HCT116 (cell line): Measurements from ENCODE around the gene TADA3. TPM values are rescaled to one million over a fixed set of nuclear protein-coding genes. Genes with fewer than 3 reads are reported as not detected.

Source experiments
- ATAC-seq: fragments of 200-7000 bp; cut with Tn5 transposase; 2 replicates; pipeline ENCODE4 v1.9.1; 2020; ENCODE audit warnings: mild to moderate bottlenecking, moderate library complexity
- BruUV-seq: library from RNA; stranded (reverse); fragments of 400-500 nt; replicated peaks from 2 replicates; lab custom pipeline; 2021; lab: Mats Ljungman, UMichigan
- CTCF ChIA-PET: fragments of 300-600 bp; sonication (Branson Sonifier 250); formaldehyde crosslinking; loops from one replicate; lab custom pipeline; 2021; ENCODE audit warnings: antibody characterized with exemption; lab: Charles Lee
- POLR2A ChIA-PET: fragments of 300-600, 350-600 bp; sonication (Branson Sonifier 250); formaldehyde crosslinking; loops from one replicate; lab custom pipeline; 2021; ENCODE audit warnings: antibody characterized with exemption; lab: Charles Lee
- RAD21 ChIA-PET, 2 experiments: fragments of 300-600 bp; sonication (Branson Sonifier 250); formaldehyde crosslinking; loops; one replicate each; lab custom pipeline; 2023; ENCODE audit warnings: low total read pairs in 2 of 2; ENCODE audit not compliant: uncharacterized antibody in 2 of 2, unreplicated experiment in 2 of 2, low non-redundant PET in 1 of 2; lab: Charles Lee
- DNase-seq: peaks from one replicate; pipeline ENCODE4 v3.0.0-alpha.2; 2010; ENCODE audit warnings: low read depth, low spot score
- H2AFZ ChIP-seq: fragments of 200-600 bp; shearing (Covaris generic), sonication (generic); 2 replicates; pipeline ENCODE4 v1.6.1; 2017; ENCODE audit warnings: low read depth, mixed run types, mixed read lengths, antibody characterized with exemption, low read length; ENCODE audit not compliant: poor library complexity, severe bottlenecking
- H3K27ac ChIP-seq: 2 replicates; pipeline ENCODE4 v1.5.1; 2012; ENCODE audit warnings: low read depth, low read length
- H3K27me3 ChIP-seq: fragments of 200-600 bp; sonication (generic); 2 replicates; pipeline ENCODE4 v1.6.1; 2016; ENCODE audit warnings: mixed run types, low read length, mixed read lengths; ENCODE audit not compliant: insufficient read depth
- H3K36me3 ChIP-seq, 2 experiments: fragments of 200-500 bp in 1 of 2; fragments of 200-600 bp in 1 of 2; sonication (Bioruptor generic) in 1 of 2; sonication (generic) in 1 of 2; 2 replicates each; pipeline versions ENCODE4 v1.5.1 to v1.6.1; 2014 to 2016; ENCODE audit warnings: low read length in 2 of 2, inconsistent platforms in 1 of 2, mixed read lengths in 1 of 2, mixed run types in 1 of 2; ENCODE audit not compliant: insufficient read depth in 2 of 2, control insufficient read depth in 1 of 2
- H3K4me1 ChIP-seq, 2 experiments: fragments of 200-600 bp in 1 of 2; sonication (generic) in 1 of 2; 2 replicates each; pipeline versions ENCODE4 v1.5.1 to v1.6.1; 2012 to 2017; ENCODE audit warnings: low read length in 2 of 2, inconsistent platforms in 1 of 2, mild to moderate bottlenecking in 1 of 2, mixed read lengths in 1 of 2, mixed run types in 1 of 2, moderate library complexity in 1 of 2; ENCODE audit not compliant: insufficient read depth in 2 of 2, control insufficient read depth in 1 of 2
- H3K4me2 ChIP-seq: fragments of 200-600 bp; sonication (generic); 2 replicates; pipeline ENCODE4 v1.6.1; 2017; ENCODE audit warnings: mixed run types, low read length, mixed read lengths
- H3K4me3 ChIP-seq, 2 experiments: fragments of 200-600 bp in 1 of 2; sonication (generic) in 1 of 2; replicated peaks in 1 of 2; 2 replicates each; pipeline ENCODE4 v1.5.1; 2011 to 2016; ENCODE audit warnings: low read length in 2 of 2, control low read depth in 1 of 2, low read depth in 1 of 2, mild to moderate bottlenecking in 1 of 2, mixed read lengths in 1 of 2, mixed run types in 1 of 2
- H3K79me2 ChIP-seq: fragments of 200-600 bp; sonication (generic); 2 replicates; pipeline ENCODE4 v1.6.1; 2017; ENCODE audit warnings: mild to moderate bottlenecking, mixed run types, low read length, moderate library complexity, mixed read lengths; ENCODE audit not compliant: insufficient read depth
- H3K9ac ChIP-seq: fragments of 200-600 bp; sonication (generic); 2 replicates; pipeline ENCODE4 v1.6.1; 2016; ENCODE audit warnings: low read length, mixed read lengths
- H3K9me2 ChIP-seq: fragments of 200-600 bp; sonication (generic), shearing (Covaris generic); 2 replicates; pipeline ENCODE4 v1.6.1; 2017; ENCODE audit warnings: mixed run types, mild to moderate bottlenecking, moderate library complexity; ENCODE audit not compliant: insufficient read depth
- H3K9me3 ChIP-seq, 2 experiments: fragments of 200-500 bp in 1 of 2; fragments of 200-600 bp in 1 of 2; sonication (Bioruptor generic) in 1 of 2; sonication (generic) in 1 of 2; 2 replicates each; pipeline ENCODE4 v1.6.1; 2014 to 2017; ENCODE audit warnings: low read length in 2 of 2, mixed read lengths in 2 of 2, inconsistent platforms in 1 of 2, low read depth in 1 of 2, mild to moderate bottlenecking in 1 of 2, mixed run types in 1 of 2, moderate library complexity in 1 of 2; ENCODE audit not compliant: control insufficient read depth in 1 of 2, insufficient read depth in 1 of 2
- H4K20me1 ChIP-seq: fragments of 200-600 bp; sonication (generic), shearing (Covaris generic); 2 replicates; pipeline ENCODE4 v1.6.1; 2017; ENCODE audit warnings: mixed run types, mild to moderate bottlenecking, moderate library complexity; ENCODE audit not compliant: insufficient read depth
- ATF3 ChIP-seq: IDR thresholded peaks from 2 replicates; pipeline ENCODE4 v1.6.1; 2012
- CBX3 ChIP-seq: IDR thresholded peaks from 2 replicates; pipeline ENCODE4 v1.6.1; 2012; ENCODE audit warnings: low read depth
- CEBPB ChIP-seq: IDR thresholded peaks from 2 replicates; pipeline ENCODE4 v1.6.1; 2012; ENCODE audit warnings: low read depth
- EGR1 ChIP-seq: IDR thresholded peaks from 2 replicates; pipeline ENCODE4 v1.6.1; 2012; ENCODE audit warnings: low read depth
- ELF1 ChIP-seq: IDR thresholded peaks from 2 replicates; pipeline ENCODE4 v1.6.1; 2012; ENCODE audit warnings: low read depth, borderline replicate concordance
- EZH2 ChIP-seq: fragments of 200-600 bp; sonication (generic); IDR thresholded peaks from 2 replicates; pipeline ENCODE4 v1.6.1; 2017; ENCODE audit warnings: antibody characterized with exemption, mixed run types
- FOSL1 ChIP-seq: IDR thresholded peaks from 2 replicates; pipeline ENCODE4 v1.6.1; 2012; ENCODE audit warnings: low read depth
- MAX ChIP-seq: IDR thresholded peaks from 2 replicates; pipeline ENCODE4 v1.6.1; 2012
- POLR2A ChIP-seq: IDR thresholded peaks from 2 replicates; pipeline ENCODE4 v1.7.0; 2011; ENCODE audit warnings: borderline replicate concordance; ENCODE audit not compliant: insufficient read depth, insufficient read length; ENCODE audit errors: extremely low read depth
- POLR2AphosphoS5 ChIP-seq: IDR thresholded peaks from 2 replicates; pipeline ENCODE4 v1.6.1; 2011; ENCODE audit warnings: mild to moderate bottlenecking, low read depth, low read length, moderate library complexity
- RAD21 ChIP-seq: IDR thresholded peaks from 2 replicates; pipeline ENCODE4 v1.6.1; 2012; ENCODE audit warnings: low read depth, mild to moderate bottlenecking
- SIN3A ChIP-seq: IDR thresholded peaks from 2 replicates; pipeline ENCODE4 v1.6.1; 2012; ENCODE audit warnings: low read depth
- SP1 ChIP-seq: IDR thresholded peaks from 2 replicates; pipeline ENCODE4 v1.6.1; 2012; ENCODE audit warnings: low read depth
- SRF ChIP-seq: IDR thresholded peaks from 2 replicates; pipeline ENCODE4 v1.6.1; 2012; ENCODE audit warnings: low read depth
- TCF7L2 ChIP-seq: IDR thresholded peaks from 2 replicates; pipeline ENCODE4 v1.7.0; 2011; ENCODE audit warnings: borderline replicate concordance, inconsistent platforms; ENCODE audit not compliant: insufficient read depth, insufficient read length; ENCODE audit errors: extremely low read depth
- YY1 ChIP-seq: IDR thresholded peaks from 2 replicates; pipeline ENCODE4 v1.6.1; 2011; ENCODE audit warnings: low read length, low read depth, moderate library complexity, mild to moderate bottlenecking; ENCODE audit not compliant: insufficient replicate concordance; ENCODE audit errors: extremely low read depth
- ZBTB33 ChIP-seq: IDR thresholded peaks from 2 replicates; pipeline ENCODE4 v1.6.1; 2011; ENCODE audit warnings: mild to moderate bottlenecking, low read length, moderate library complexity; ENCODE audit not compliant: insufficient replicate concordance; ENCODE audit errors: extremely low read depth
- ZFX ChIP-seq: fragments of 450-650 bp; IDR thresholded peaks from 2 replicates; pipeline ENCODE4 v1.6.1; 2017
- ZNF274 ChIP-seq: fragments of 200-500 bp; sonication (Bioruptor generic); IDR thresholded peaks from 2 replicates; pipeline ENCODE4 v1.6.1; 2014; ENCODE audit warnings: mild to moderate bottlenecking, low read depth, low read length, inconsistent platforms
- intact Hi-C: fragments of 100-400 bp; cut with micrococcal nuclease; formaldehyde crosslinking; loops from 2 replicates; pipeline ENCODE4 v1.10.0; 2022
- total RNA-seq: library from RNA; stranded (reverse); gene quantifications from one replicate; pipeline ENCODE4 v1.2.1, GENCODE V29; 2021; ENCODE audit not compliant: unreplicated experiment

The TADA3 gene
- total RNA-seq, 1 experiment from 2014 or later, result 72.0 TPM

DNA sequence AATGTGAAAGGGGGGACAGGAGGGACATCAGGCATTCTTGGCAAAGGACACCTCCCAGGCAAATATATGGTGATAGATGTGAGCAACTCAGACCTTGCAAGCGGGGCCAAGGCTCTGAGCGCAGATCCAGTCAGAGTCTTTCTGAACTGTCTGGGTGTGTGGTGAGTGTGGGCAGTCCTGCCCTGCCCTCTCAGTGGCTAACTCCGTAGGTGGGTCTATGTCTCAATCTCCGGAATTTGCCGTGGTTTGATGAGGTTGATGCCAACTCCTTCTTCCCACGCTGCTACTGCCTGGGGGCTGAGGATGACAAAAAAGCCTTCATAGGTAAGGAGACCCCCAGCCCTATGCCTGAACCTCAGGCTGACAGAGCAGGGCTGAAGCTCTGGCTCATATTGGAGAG is 25.2 kb upstream of the TADA3 start:
- TF ChIP-seq TCF7L2 (no peak), ELF1 (no peak), FOSL1 (no peak), ZNF274 (no peak), EZH2 (no peak), ZBTB33 (no peak), SIN3A (no peak), MAX (no peak), ATF3 (no peak), SP1 (no peak), ZFX (no peak), POLR2AphosphoS5 (no peak), POLR2A (no peak), EGR1 (no peak), RAD21 (no peak), YY1 (no peak), CBX3 (no peak), CEBPB (no peak), SRF (no peak)
- Histone ChIP-seq H3K9ac (no peak overlapping the region), H2AFZ (no peak overlapping the region), H3K27ac (no peak overlapping the region), H3K9me3 (no peaks in the 10 kb centered on the region), H3K4me3 (no peak overlapping the region), H3K4me1 (no peaks in the 10 kb centered on the region), H3K36me3 (peaks cover 2 to 6% of the 10 kb centered on the region in 2 experiments; a peak in 2 of 4 replicates), H3K79me2 (no peaks in the 10 kb centered on the region), H3K27me3 (no peaks in the 10 kb centered on the region), H3K9me2 (no peaks in the 10 kb centered on the region), H4K20me1 (no peaks in the 10 kb centered on the region), H3K4me2 (no peak overlapping the region)
- ChIA-PET POLR2A (no interaction called here), RAD21 (no interaction called here), CTCF (interaction anchor here (1.2 kb wide), 1 partner anchor 9 kb away, joined by 4 read pairs; no protein-coding TSS in a partner anchor)
- BruUV-seq, result no TSS peak
- DNase-seq (no peak), ATAC-seq (no peak)
- intact Hi-C loops, result no loop called here
